ENCODE measurements around the gene CMTM8. TPM values are rescaled to one million over a fixed set of nuclear protein-coding genes. Genes with fewer than 3 reads are reported as not detected.

Gene CMTM8
- total and polyA plus RNA-seq, 2 of the 8 experiments (the other 6 are each of a cell fraction or from before 2014, with no cell fraction given), result 10.5 to 22.4 TPM

- DNase-seq (ENCODE audit: low read depth in 1 of 2, low spot score in 2 of 2) (no peak), FAIRE-seq (no peak)
- no peaks in the 10 kb centered on the region for H4K20me1 ChIP-seq (replicated peaks in 1 of 2; ENCODE audit: control insufficient read depth in 1 of 2, insufficient read depth in 2 of 2, low read length in 2 of 2)
- ChIA-PET CTCF (ENCODE audit: partially characterized antibody) (interaction anchor here (1.1 to 4.1 kb wide), 3 partner anchors 11 to 76 kb away, joined by 3 to 41 read pairs (median 9); no protein-coding TSS in a partner anchor), POLR2A (ENCODE audit: partially characterized antibody) (no interaction called here)
- no peak overlapping the region for H3K9ac ChIP-seq (replicated peaks in 1 of 4; ENCODE audit: extremely low read depth in 1 of 4, low read depth in 3 of 4, low read length in 3 of 4)
- no peak overlapping the region for H4K5ac ChIP-seq (ENCODE audit: insufficient read length, low read depth, low read length)
- no peak overlapping the region for H3K18ac ChIP-seq (ENCODE audit: extremely low read depth, low read length)
- WGBS, 2 experiments (ENCODE audit: extremely low coverage in 1 of 2, insufficient coverage in 1 of 2, insufficient read length in 1 of 2, insufficient replicate concordance in 2 of 2, low coverage in 1 of 2, low lambda C conversion rate in 2 of 2, missing lambda C conversion rate in 1 of 2), result 92% methylated on average over 1 of the region's 1 CpG; no CpG with 5 or more reads in 1 of the 2 experiments
- no peaks in the 10 kb centered on the region; a peak in 1 of 8 replicates for H3K36me3 ChIP-seq (ENCODE audit: control insufficient read depth in 2 of 4, insufficient read depth in 4 of 4, low read length in 3 of 4)
- no peaks in the 10 kb centered on the region; a peak in 1 of 4 replicates for H3K9me3 ChIP-seq (ENCODE audit: insufficient read depth in 2 of 2, low read depth in 1 of 2, low read length in 1 of 2)
- H3K79me2 ChIP-seq (ENCODE audit: control insufficient read depth in 1 of 2, insufficient read depth in 2 of 2, low read length in 2 of 2), result no peaks in the 10 kb centered on the region
- TF ChIP-seq BACH1 (IDR thresholded peaks at IDR 0.05; ENCODE audit: low read length) (no peak), CBX5 (IDR thresholded peaks at IDR 0.05; ENCODE audit: low read depth, low read length) (no peak), SP2 (IDR thresholded peaks at IDR 0.05; ENCODE audit: low read length) (no peak), HDAC2 (IDR thresholded peaks at IDR 0.05; ENCODE audit: borderline replicate concordance in 1 of 2, low read depth in 2 of 2, low read length in 2 of 2) (no peak), BRCA1 (IDR thresholded peaks at IDR 0.05; ENCODE audit: low read depth, low read length) (no peak), RFX5 (IDR thresholded peaks at IDR 0.05; ENCODE audit: borderline replicate concordance, low read depth, low read length) (no peak), PHF8 (conservative IDR thresholded peaks at IDR 0.05; ENCODE audit: low read depth, low read length) (no peak), POLR2A (IDR thresholded peaks at IDR 0.05; ENCODE audit: control extremely low read depth in 1 of 2, low read depth in 2 of 2, low read length in 2 of 2) (no peak), ASH2L (IDR thresholded peaks at IDR 0.05; ENCODE audit: low read length) (no peak), KDM5A (IDR thresholded peaks at IDR 0.05; ENCODE audit: low read length) (no peak), GABPA (IDR thresholded peaks at IDR 0.05; ENCODE audit: borderline replicate concordance, insufficient read depth, low read length) (no peak), NRF1 (IDR thresholded peaks at IDR 0.05; ENCODE audit: low read depth, low read length) (no peak), RAD21 (IDR thresholded peaks at IDR 0.05 in 1 of 2, conservative IDR thresholded peaks at IDR 0.05 in 1 of 2; ENCODE audit: low read depth in 2 of 2, low read length in 2 of 2) (no peak), MAX (IDR thresholded peaks at IDR 0.05) (no peak)
- H2AFZ ChIP-seq (ENCODE audit: low read length), result no peak overlapping the region
- H3K4me1 ChIP-seq (replicated peaks in 1 of 4; ENCODE audit: control insufficient read depth in 3 of 4, insufficient read depth in 4 of 4, low read length in 3 of 4), result peaks cover 7 to 27% (median 23%) of the 10 kb centered on the region in 4 experiments
- no peak overlapping the region for H2AK5ac ChIP-seq (ENCODE audit: low read depth, low read length)
- no peak overlapping the region for H3K27ac ChIP-seq (ENCODE audit: low read depth, low read length)
- H2BK20ac ChIP-seq (ENCODE audit: low read length), result no peak overlapping the region
- no peaks in the 10 kb centered on the region for H3K23me2 ChIP-seq (ENCODE audit: low read depth, low read length)
- H3K27me3 ChIP-seq (replicated peaks in 1 of 4; ENCODE audit: control insufficient read depth in 3 of 4, extremely low read depth in 1 of 4, insufficient read depth in 3 of 4, low read length in 3 of 4), result no peaks in the 10 kb centered on the region
- no peak overlapping the region for H4K8ac ChIP-seq (ENCODE audit: extremely low read depth, insufficient read depth, low read length)
- no peak overlapping the region for H3K4me3 ChIP-seq (ENCODE audit: extremely low read depth in 1 of 4, insufficient read depth in 2 of 4, low read depth in 3 of 4, low read length in 4 of 4)
- no peak overlapping the region for H3K4me2 ChIP-seq (ENCODE audit: insufficient read depth in 1 of 2, low read depth in 2 of 2, low read length in 2 of 2)
- no peak overlapping the region for H2BK5ac ChIP-seq (ENCODE audit: low read depth, low read length)
- no peak overlapping the region for H3K4ac ChIP-seq (replicated peaks; ENCODE audit: insufficient read length, low read depth, low read length)
- H2BK12ac ChIP-seq (ENCODE audit: low read depth, low read length), result no peak overlapping the region
- no peak overlapping the region for H4K91ac ChIP-seq (replicated peaks; ENCODE audit: insufficient read length, low read length)
- no peak overlapping the region for H3K14ac ChIP-seq (ENCODE audit: insufficient read length)
- H2BK15ac ChIP-seq (ENCODE audit: low read length), result no peak overlapping the region
- H2BK120ac ChIP-seq (replicated peaks; ENCODE audit: low read depth, low read length), result no peak overlapping the region
- H3K23ac ChIP-seq (ENCODE audit: insufficient read length), result no peak overlapping the region
- H3K56ac ChIP-seq (replicated peaks; ENCODE audit: insufficient read length, low read depth, low read length), result no peak overlapping the region
- 0 out of 2 replicates have a peak, but pooled peaks cover 6% of the 10 kb centered on the region for H3K79me1 ChIP-seq (ENCODE audit: low read depth, low read length)
These were observed 83.8 kb downstream of the CMTM8 start for GRCh38 chr3:32322311-32322710.
